ENCODE data around the gene CSF1R.
"Not testable (repeated sequence)": the region's sequence is repeated elsewhere in the genome, so short reads cannot be mapped to it uniquely, and the experiment has no call there.

The CSF1R gene

DNA sequence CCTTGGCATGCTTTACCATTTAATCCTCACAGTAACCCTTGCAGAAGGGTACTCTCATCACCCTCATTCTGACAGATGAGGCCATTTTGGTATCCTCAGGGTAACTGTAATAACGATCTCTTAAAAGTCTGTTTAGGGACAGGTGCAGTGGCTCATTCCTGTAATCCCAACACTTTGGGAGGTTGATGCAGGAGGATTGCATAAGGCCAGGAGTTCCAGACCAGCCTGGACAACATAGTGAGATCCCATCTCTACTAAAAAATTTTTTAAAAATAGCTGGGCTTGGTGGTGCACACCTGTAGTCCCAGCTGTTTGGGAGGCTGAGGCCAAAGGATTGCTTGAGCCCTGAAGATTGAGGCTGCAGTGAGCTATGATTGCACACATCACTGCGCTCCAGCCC is 31.8 kb downstream of the CSF1R start:
- DNase-seq (ENCODE audit: low read depth): no peak

GRCh38 chr5:150053713-150054392 is 32.5 kb downstream of the CSF1R start:
- DNase-seq (ENCODE audit: low read depth): no peak

GRCh38 chr5:150052956-150053712 is 33.2 kb downstream of the CSF1R start:
- no peak for DNase-seq (ENCODE audit: low read depth)

- no peak for DNase-seq (ENCODE audit: low read depth)
Measured at GRCh38 chr5:150052226-150052955, 34.0 kb downstream of the CSF1R start.

DNA sequence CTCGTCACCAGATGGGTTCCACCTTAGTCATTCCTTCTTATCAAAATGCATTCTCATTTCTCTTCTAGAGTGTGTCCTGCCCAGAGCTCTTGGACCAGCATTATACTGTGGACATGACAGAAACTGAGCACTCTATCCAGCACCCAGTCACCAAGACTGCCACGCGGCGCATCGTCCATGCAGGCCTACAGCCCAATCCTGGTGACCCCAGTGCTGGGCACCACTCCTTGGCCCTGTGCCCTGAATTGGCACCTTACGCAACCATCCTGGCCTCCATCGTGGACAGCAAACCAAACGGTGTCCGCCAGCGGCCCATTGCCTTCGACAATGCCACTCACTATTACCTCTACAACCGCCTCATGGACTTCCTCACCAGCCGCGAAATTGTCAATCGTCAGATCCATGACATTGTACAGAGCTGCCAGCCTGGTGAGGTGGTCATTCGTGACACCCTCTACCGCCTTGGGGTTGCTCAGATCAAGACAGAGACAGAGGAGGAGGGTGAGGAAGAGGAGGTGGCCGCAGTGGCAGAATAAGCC is 34.6 kb downstream of the CSF1R start:
- no peak for DNase-seq (ENCODE audit: low read depth)

GRCh38 chr5:150050172-150050811 is 36.1 kb downstream of the CSF1R start:
- DNase-seq (ENCODE audit: low read depth): not testable (repeated sequence)

- no peak for DNase-seq (ENCODE audit: low read depth)
Measured at GRCh38 chr5:150046031-150046430, 40.3 kb downstream of the CSF1R start.

DNA sequence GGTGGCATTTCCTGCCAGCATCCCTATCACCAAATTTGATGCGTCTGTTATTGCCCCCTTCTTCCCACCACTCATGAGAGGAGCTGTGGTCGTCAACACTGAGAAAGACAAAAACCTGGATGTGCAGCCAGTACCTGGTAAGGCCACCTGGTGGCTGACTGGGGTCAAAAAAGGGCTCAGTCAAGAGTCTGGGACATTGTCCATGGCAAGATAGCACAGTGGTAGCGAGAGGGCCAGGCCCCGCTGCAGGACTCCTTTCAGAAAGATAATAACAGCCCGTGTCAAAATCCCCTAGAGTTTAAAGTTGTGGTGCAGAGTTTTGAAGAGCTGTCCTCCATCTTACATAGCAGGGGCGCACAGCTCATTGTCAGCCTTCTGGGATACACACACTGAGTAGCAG is 40.8 kb downstream of the CSF1R start:
- no peak for DNase-seq (ENCODE audit: low read depth)

GRCh38 chr5:150044712-150045111 is 41.6 kb downstream of the CSF1R start:
- DNase-seq (ENCODE audit: low read depth): no peak

DNA sequence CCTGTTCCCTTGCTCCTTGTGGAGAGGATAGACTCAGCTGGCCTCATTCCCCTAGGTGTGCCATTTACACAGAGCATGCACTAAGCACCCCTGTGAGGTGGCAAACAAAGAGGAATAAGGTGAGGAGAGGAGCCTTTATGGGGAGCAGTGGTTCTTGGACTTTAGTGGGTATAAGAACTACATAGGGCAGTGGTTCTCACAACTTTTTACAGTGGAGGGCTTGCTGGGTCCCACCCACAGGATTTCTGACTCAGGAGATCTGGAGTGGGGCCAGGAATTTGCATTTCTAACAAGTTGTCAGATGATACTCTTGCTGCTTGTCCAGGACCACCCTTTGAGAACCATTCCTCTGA is 42.0 kb downstream of the CSF1R start:
- DNase-seq (ENCODE audit: low read depth): no peak

GRCh38 chr5:150043657-150044328 is 42.6 kb downstream of the CSF1R start:
- DNase-seq (ENCODE audit: low read depth): no peak

GRCh38 chr5:150042459-150042858 is 43.9 kb downstream of the CSF1R start:
- DNase-seq (ENCODE audit: low read depth): no peak

DNA sequence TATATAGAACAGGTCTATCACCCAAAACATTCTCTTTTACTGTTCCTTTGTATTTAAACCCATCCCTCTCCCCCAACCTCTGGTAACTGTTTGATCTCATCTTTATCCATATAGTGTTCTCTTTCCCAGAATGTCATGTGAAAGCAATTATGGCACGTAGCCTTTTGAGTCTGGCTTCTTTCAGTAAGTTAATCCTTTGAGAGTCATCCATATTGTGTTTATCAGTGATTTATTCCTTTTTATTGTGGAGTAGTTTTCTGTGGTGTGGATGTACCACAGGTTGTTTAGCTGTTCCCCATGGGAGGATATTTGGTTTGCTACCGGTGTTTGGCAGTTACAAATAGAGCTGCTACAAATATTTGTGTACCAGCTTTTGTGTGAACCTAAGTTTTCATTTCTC is 47.8 kb downstream of the CSF1R start:
- no peak for DNase-seq (ENCODE audit: low read depth)

- no peak for DNase-seq (ENCODE audit: low read depth)
Measured at GRCh38 chr5:150036513-150036912, 49.8 kb downstream of the CSF1R start.

- no peak for DNase-seq (ENCODE audit: low read depth)
Measured at GRCh38 chr5:150035139-150035895, 51.0 kb downstream of the CSF1R start.

DNA sequence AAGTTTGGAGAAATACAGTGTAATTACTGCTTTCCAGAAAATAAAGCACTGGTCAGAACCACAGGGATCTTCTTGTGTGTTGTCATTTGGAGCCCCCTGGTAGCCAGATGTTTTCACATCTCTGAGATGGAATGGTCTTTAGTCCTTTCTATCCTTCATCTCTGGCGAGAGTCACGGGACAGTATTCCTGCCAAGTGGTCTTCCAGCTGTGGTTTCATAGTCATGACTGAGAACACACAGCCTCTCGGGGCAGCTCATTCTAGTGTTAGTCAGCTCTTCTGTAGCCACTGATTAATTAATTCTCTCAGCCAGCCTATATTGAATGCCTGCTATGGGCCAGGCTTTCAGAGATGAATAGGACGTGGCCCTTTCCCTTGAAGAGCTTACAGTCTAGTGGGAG is 51.7 kb downstream of the CSF1R start:
- no peak for DNase-seq (ENCODE audit: low read depth)

- DNase-seq (ENCODE audit: low read depth): no peak
Measured at GRCh38 chr5:150033334-150033733, 53.0 kb downstream of the CSF1R start.

- not testable (repeated sequence) for DNase-seq (ENCODE audit: low read depth)
Measured at GRCh38 chr5:150028047-150028446, 58.3 kb downstream of the CSF1R start.

DNA sequence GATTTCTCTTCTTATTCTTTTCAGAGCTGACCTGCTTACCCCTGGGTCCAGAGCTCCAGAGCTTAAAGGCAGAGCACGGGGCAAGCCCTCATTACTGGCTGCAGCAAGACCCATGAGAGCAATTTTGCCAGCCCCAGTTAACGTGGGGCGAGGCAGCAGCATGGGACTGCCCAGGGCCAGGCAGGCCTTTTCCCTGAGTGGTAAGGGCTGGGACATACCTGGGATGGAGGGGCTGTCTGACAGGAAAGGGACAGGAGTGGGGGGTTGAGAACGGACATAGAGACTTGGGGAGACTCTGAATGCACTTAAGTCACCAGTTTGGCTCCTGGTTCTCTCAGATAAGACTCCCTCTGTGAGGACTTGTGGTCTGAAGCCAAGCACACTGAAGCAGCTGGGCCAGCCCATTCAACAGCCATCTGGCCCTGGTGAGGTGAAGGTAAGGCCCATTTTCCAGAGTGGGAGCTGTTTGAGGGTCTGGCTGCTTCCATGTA is 59.6 kb downstream of the CSF1R start:
- no peak for DNase-seq (ENCODE audit: low read depth)

GRCh38 chr5:150024346-150024984 is 61.9 kb downstream of the CSF1R start:
- no peak for DNase-seq (ENCODE audit: low read depth)

All from activated T-cell treated with anti-CD3 and anti-CD28 coated beads for 24 hours (primary cell).